AG10803 (cell line): ENCODE measurements around the gene THOC7.

Experiments used
- DNase-seq: peaks from one replicate; pipeline ENCODE4 v3.0.0; 2010; ENCODE audit warnings: low read depth
- H3K4me3 ChIP-seq: 2 replicates; pipeline ENCODE4 v1.5.1; 2011; ENCODE audit warnings: mild to moderate bottlenecking, low read length, control low read depth
- TF ChIP-seq, protein P1 (sequence below): conservative IDR thresholded peaks from 2 replicates; pipeline ENCODE4 v1.5.1; 2011; ENCODE audit warnings: mild to moderate bottlenecking, low read length, control low read depth, inconsistent platforms

Gene THOC7

DNA sequence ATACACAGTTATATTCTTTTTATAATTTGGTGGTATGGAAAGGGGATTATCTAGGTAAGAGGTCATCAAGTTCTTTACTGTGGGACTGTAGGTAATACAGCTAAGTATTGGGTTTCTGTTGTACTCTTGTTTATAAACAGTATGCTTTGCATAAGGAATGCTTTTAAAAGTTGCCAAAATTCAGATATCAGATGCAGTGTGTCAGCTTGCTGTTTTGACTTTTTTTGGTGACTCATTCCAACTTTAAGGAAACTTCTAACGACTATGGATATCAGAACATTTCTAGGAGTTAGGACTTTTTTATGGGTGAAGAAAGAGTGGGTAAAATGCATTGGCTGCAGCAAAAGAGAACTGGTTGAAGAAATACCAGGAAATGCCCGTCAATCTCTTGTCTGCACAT is 45.8 kb upstream of the THOC7 start:
- TF ChIP-seq, protein P1, sequence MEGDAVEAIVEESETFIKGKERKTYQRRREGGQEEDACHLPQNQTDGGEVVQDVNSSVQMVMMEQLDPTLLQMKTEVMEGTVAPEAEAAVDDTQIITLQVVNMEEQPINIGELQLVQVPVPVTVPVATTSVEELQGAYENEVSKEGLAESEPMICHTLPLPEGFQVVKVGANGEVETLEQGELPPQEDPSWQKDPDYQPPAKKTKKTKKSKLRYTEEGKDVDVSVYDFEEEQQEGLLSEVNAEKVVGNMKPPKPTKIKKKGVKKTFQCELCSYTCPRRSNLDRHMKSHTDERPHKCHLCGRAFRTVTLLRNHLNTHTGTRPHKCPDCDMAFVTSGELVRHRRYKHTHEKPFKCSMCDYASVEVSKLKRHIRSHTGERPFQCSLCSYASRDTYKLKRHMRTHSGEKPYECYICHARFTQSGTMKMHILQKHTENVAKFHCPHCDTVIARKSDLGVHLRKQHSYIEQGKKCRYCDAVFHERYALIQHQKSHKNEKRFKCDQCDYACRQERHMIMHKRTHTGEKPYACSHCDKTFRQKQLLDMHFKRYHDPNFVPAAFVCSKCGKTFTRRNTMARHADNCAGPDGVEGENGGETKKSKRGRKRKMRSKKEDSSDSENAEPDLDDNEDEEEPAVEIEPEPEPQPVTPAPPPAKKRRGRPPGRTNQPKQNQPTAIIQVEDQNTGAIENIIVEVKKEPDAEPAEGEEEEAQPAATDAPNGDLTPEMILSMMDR = no peak
- H3K4me3 ChIP-seq = no peak overlapping the region
- no peak for DNase-seq

DNA sequence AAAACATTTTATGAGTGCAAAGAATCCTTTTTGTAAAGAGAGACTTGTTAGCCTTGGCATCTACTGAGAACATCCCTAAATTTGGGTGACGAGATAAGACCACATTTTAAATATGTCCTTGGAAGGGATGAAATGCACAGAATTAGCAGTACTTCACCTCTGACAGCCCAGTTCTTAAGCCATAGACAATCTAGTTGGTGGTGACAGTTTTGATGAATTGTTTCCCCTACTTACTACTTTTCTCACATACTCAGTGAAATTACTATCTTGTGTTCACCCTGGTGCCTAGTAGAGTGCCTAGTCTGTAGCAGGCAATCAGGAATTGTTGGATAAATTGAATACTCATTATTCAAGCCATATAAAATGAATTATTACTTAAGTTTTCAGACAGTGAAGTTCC is 45.2 kb upstream of the THOC7 start:
- DNase-seq = no peak
- TF ChIP-seq, protein P1 = no peak
- no peak overlapping the region for H3K4me3 ChIP-seq

DNA sequence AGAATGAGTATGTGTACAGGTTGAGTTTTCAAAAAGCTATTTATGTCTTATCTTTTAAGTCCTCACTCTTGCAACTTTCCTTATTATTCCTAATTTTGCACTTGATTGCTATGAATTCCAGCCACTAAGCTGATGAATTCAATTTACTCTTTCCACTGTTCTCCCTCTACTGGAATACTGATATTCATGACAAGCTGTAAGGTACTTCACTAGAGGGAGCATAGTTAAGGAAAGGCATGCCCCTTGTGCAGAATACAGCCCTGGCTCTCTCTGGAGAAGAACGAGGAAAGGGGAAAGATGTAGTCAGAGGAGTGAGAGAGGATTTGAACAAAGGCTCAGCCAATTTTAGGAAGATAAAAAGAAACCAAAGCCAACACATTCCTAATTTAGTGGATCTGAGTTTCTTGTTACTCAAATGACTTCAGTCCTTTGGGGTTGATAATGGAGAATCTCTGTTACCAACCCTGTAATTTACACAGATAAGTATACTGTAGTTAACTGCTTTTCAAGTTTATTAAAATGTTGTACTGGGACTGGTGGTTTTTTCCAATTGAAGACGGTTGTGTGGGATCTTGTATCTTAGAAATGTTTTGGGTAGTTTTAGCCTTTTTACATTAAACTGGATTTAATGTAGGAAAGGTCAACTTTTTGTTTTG is 44.6 kb upstream of the THOC7 start:
- no peak overlapping the region for H3K4me3 ChIP-seq
- TF ChIP-seq, protein P1 = peak; percentile 56
- DNase-seq = peak; percentile 33

DNA sequence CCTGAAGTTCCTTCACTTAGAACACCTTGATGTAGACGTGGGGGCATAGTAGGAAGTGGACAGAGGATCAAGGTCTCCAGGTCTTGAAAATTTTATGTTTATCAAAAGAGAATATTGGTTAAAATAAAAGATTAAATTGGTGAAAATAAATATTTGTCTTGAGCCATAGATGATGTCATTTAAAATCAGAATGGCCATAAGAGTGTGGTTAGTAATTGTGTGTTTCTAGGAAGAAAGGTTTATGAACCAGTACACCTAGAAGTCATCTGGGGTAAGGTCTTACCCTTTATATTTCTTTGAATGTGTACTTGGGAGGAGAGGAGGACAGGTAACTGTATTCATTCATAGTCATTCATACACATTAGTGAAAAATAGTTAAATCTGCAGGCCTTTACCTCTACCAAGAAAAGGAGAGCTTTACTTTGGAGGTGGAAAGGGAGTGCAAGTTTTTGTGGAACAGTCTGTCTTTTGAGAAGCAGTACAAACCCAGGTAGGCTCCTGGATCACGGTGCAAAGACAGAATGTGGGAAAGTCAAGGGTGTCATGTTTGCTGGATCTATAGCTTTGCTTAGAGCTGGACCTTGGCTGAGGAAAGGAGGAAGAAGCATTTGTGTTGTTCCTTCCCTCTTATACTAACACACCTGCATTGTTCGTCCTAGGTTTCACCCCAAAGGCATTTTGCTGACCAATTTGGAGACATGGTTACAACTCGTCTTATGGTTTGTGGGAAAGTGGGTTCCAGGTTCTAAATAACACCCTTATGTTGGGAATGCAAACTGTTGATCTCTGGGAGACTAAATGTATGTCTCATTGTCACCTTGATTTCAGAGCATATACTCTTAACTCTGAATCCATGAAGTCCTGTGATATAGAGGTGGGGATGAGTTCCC is 42.4 kb upstream of the THOC7 start:
- no peak overlapping the region for H3K4me3 ChIP-seq
- TF ChIP-seq, protein P1 = no peak
- DNase-seq = no peak

DNA sequence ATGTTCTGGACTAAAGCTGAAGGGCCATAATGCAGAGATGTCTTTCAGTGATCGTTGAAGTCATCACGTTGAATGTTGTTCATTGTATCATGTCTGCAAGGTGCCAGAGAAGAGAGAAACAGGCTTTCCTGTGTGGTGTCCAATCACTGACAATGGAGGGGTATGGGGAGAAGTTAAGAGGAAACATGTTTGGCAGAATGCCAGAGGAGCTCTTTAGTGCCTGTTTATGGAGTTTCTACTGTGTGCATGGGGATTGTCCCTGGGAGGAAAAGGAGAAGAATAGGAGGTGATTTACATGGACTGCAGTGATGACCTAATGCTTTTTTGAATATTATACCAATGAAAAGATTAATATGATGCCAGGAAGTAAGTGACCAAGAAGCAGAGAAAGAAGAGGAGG is 36.9 kb upstream of the THOC7 start:
- no peak for DNase-seq
- TF ChIP-seq, protein P1 = no peak
- H3K4me3 ChIP-seq = no peak overlapping the region

DNA sequence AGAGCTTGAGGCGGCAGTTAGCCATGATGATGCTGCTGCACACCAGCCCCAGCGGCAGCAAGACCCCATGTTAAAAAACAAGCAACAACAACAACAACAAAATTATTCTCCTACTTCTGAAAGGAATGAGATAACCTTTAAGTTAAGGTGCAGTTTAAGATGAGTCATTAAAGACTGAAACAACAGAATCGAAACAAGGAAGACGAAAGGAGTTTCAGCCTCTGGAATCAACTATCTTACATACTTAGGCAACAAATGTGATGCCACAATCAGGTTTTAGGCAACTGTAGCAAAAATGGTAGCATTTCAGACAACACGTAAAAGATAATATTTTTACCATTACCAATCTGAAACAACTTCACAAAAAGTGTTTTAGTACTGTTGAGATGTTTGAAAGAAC is 36.4 kb upstream of the THOC7 start:
- no peak overlapping the region for H3K4me3 ChIP-seq
- no peak for DNase-seq
- TF ChIP-seq, protein P1 = no peak
